WI38 (cell line): ENCODE results near the gene SARDH.

Experiments used
- H3K4me3 ChIP-seq: 2 replicates; pipeline ENCODE4 v1.5.1; 2011; ENCODE audit warnings: low read depth, mild to moderate bottlenecking, control low read depth, low read length
- CTCF ChIP-seq: IDR thresholded peaks from 2 replicates; pipeline ENCODE4 v1.5.1; 2012; ENCODE audit warnings: low read depth, mild to moderate bottlenecking, control low read depth, low read length

Gene SARDH

GRCh38 chr9:133618726-133619125 is 119.4 kb downstream of the SARDH start:
- no peak overlapping the region for H3K4me3 ChIP-seq
- TF ChIP-seq CTCF: no peak

- TF ChIP-seq CTCF: no peak
- no peak overlapping the region for H3K4me3 ChIP-seq
Observed at GRCh38 chr9:133616643-133617405, 121.3 kb downstream of the SARDH start.

DNA sequence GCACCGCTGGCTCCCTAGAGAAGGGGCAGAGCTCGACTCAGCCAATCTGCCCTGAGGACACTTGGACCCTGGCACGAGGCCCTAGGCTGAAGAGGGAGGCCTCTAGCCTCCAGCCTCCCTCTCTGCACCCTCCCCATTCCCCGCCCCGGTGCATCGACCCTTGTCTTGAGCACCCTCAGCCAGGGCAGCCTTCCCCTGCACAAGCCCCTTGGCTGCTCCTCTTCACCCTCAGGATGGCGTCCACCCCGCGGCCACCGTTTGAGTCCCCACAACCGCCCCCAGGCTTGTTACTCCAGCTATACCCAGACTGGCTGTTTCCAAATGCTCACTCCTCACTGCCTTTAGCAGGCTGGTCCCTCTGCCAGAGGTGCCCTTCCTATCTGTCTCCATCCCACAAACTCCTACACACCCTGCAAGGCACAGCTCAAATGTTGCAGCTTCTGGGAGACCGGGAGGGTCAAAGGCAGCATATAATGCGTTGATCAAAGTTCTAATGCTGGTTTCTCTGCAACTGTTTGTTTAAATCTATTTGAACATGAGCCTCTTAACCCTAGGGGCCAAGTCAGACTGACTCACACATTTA is 122.5 kb downstream of the SARDH start:
- no peak for TF ChIP-seq CTCF
- H3K4me3 ChIP-seq: no peak overlapping the region

- no peak overlapping the region for H3K4me3 ChIP-seq
Observed at GRCh38 chr9:133615186-133615585, 123.0 kb downstream of the SARDH start.

DNA sequence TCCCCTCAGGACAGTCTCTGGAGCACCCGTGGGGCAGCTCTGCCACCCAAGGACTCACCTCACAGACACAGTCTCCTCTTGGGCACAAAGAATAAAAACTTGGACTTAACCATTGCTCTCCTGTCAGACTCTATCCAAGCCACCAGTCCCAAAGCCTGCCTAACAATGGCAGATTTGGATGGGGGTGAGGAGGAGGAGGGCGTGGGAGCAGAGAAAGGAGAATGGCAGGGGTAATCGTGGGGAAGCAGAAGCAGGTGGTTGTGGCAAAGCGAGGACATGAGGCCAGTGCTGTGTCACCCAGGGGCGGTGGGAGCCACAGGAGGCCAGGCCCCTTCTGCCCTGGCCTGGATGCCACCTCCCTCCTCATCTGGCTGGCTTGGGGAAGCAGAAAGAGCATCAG is 123.5 kb downstream of the SARDH start:
- no peak for TF ChIP-seq CTCF
- H3K4me3 ChIP-seq: no peak overlapping the region

More at GRCh38 chr9:133615186-133615585, 123.0 kb downstream of the SARDH start:
- TF ChIP-seq CTCF: no peak

DNA sequence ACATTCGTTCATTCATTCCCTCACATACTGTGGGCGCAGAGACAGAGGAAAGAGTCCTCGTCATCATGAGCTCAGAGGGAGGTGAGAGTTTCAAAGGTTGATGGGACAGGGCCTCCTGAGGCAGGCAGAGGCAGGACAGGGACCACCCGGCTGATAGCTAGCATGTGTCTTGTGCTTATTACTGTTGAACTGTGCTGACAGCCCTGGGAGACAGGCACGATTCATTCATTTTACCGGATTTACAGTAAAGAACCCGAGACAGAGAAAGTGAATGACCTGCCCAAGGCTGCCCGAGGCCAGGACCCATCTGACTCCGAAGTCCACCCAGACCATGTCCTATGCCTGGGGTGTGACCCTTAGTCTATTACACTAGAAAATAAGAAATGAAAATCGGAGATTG is 124.1 kb downstream of the SARDH start:
- H3K4me3 ChIP-seq: no peak overlapping the region
- no peak for TF ChIP-seq CTCF
